Measurements from ENCODE around the gene LMTK2. TPM values are rescaled to one million over a fixed set of nuclear protein-coding genes. Genes with fewer than 3 reads are reported as not detected.

Gene LMTK2
- total RNA-seq, 1 experiment from 2014 or later: 17.8 TPM

DNA sequence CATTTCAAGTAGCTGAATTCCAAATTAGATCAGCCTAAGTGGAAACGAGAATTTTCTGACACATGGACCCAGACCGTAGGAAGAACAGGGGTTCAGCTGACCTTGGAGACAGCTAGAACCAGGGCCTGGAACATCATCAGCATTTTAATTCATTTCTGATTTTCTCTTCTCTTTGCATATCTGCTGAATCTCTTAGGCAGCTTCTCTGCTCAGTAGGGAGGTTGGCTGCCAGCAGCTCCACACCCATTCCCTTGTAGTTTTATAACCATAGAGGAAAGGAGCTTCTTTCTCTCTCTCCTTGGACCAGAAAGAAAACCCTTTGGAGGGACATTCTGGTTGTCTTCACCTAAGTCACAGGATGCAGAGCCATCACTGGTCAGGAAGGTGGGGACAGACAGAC is 36.0 kb downstream of the LMTK2 start:
- ATAC-seq (no peak), DNase-seq (ENCODE audit: low read depth, low spot score) (no peak)
- CTCF ChIA-PET: no interaction called here
- H3K4me2 ChIP-seq (ENCODE audit: low read length): no peak overlapping the region
- RAD21 ChIA-PET (ENCODE audit: low non-redundant PET in 1 of 2, low total read pairs in 2 of 2, uncharacterized antibody in 2 of 2, unreplicated experiment in 2 of 2): no interaction called here
- H3K27me3 ChIP-seq (ENCODE audit: insufficient read depth, low read length): no peaks in the 10 kb centered on the region
- H3K9ac ChIP-seq (ENCODE audit: low read length): no peak overlapping the region
- no peaks in the 10 kb centered on the region for H4K20me1 ChIP-seq (ENCODE audit: insufficient read depth)
- no peaks in the 10 kb centered on the region for H3K9me2 ChIP-seq (ENCODE audit: insufficient read depth)
- no peak overlapping the region for H2AFZ ChIP-seq (ENCODE audit: low read depth, low read length, poor library complexity, severe bottlenecking)
- no peaks in the 10 kb centered on the region for H3K79me2 ChIP-seq (ENCODE audit: insufficient read depth, low read length)
- TF ChIP-seq ELF1 (IDR thresholded peaks at IDR 0.05; ENCODE audit: borderline replicate concordance, low read depth): no peak
- no peak for TF ChIP-seq JUND (IDR thresholded peaks at IDR 0.05)
- TF ChIP-seq ZFX (IDR thresholded peaks at IDR 0.05): no peak
- no peak for TF ChIP-seq YY1 (IDR thresholded peaks at IDR 0.05; ENCODE audit: extremely low read depth, insufficient replicate concordance, low read depth, low read length)
- TF ChIP-seq, protein P1, sequence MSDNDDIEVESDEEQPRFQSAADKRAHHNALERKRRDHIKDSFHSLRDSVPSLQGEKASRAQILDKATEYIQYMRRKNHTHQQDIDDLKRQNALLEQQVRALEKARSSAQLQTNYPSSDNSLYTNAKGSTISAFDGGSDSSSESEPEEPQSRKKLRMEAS (IDR thresholded peaks at IDR 0.05): no peak
- TF ChIP-seq TCF7L2 (IDR thresholded peaks at IDR 0.05; ENCODE audit: borderline replicate concordance, extremely low read depth, insufficient read depth, insufficient read length): no peak
- BruUV-seq (replicated peaks): no TSS peak
- H3K4me1 ChIP-seq (ENCODE audit: control insufficient read depth in 1 of 2, insufficient read depth in 2 of 2, low read length in 2 of 2): no peaks in the 10 kb centered on the region
- no peak overlapping the region for H3K27ac ChIP-seq (ENCODE audit: low read depth, low read length)
- POLR2A ChIA-PET: no interaction called here
- H3K4me3 ChIP-seq (replicated peaks in 1 of 2; ENCODE audit: low read depth in 1 of 2, low read length in 2 of 2): no peak overlapping the region
- peaks cover 0 to 4% of the 10 kb centered on the region in 2 experiments; a peak in 1 of 4 replicates for H3K36me3 ChIP-seq (ENCODE audit: control insufficient read depth in 1 of 2, insufficient read depth in 2 of 2, low read length in 2 of 2)
- no peaks in the 10 kb centered on the region for H3K9me3 ChIP-seq (ENCODE audit: control insufficient read depth in 1 of 2, insufficient read depth in 1 of 2, low read depth in 1 of 2, low read length in 2 of 2)
- intact Hi-C loops (cut with micrococcal nuclease): no loop called here

DNA sequence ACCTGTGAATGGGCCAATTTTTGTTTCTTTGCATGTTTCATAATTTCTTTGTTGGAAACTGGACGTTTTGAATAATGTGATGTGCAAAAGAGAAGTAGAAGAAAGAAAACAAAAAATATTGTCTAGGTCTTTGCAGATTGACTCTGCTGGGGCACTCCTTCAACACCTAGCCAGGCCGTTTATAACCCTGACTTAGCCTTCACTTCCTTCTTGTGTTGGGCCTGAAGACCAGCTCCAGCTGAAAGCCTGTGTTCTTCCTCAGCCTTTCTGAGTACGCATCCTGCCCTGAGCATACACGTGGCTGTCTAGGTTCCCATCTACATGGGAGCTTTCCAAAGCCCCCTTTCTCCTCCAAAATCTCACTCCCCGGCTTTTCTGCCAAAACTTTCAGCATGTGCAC is 41.9 kb downstream of the LMTK2 start:
- RAD21 ChIA-PET (ENCODE audit: low non-redundant PET in 1 of 2, low total read pairs in 2 of 2, uncharacterized antibody in 2 of 2, unreplicated experiment in 2 of 2): no interaction called here
- H3K4me2 ChIP-seq (ENCODE audit: low read length): no peak overlapping the region
- no peak for ATAC-seq
- no peaks in the 10 kb centered on the region for H3K9me2 ChIP-seq (ENCODE audit: insufficient read depth)
- no peaks in the 10 kb centered on the region for H4K20me1 ChIP-seq (ENCODE audit: insufficient read depth)
- no TSS peak for BruUV-seq (replicated peaks)
- no peak for DNase-seq (ENCODE audit: low read depth, low spot score)
- no peaks in the 10 kb centered on the region for H3K9me3 ChIP-seq (ENCODE audit: control insufficient read depth in 1 of 2, insufficient read depth in 1 of 2, low read depth in 1 of 2, low read length in 2 of 2)
- H3K4me1 ChIP-seq (ENCODE audit: control insufficient read depth in 1 of 2, insufficient read depth in 2 of 2, low read length in 2 of 2): no peaks in the 10 kb centered on the region
- H3K79me2 ChIP-seq (ENCODE audit: insufficient read depth, low read length): no peaks in the 10 kb centered on the region
- POLR2A ChIA-PET: no interaction called here
- CTCF ChIA-PET: interaction anchor here (1.7 kb wide), 1 partner anchor 17 kb away, joined by 5 read pairs; no protein-coding TSS in a partner anchor
- H3K36me3 ChIP-seq (ENCODE audit: control insufficient read depth in 1 of 2, insufficient read depth in 2 of 2, low read length in 2 of 2): peaks cover 0 to 3% of the 10 kb centered on the region in 2 experiments; a peak in 1 of 4 replicates
- H3K4me3 ChIP-seq (replicated peaks in 1 of 2; ENCODE audit: low read depth in 1 of 2, low read length in 2 of 2): no peak overlapping the region
- no peak overlapping the region for H2AFZ ChIP-seq (ENCODE audit: low read depth, low read length, poor library complexity, severe bottlenecking)
- intact Hi-C loops (cut with micrococcal nuclease): no loop called here
- no peaks in the 10 kb centered on the region for H3K27me3 ChIP-seq (ENCODE audit: insufficient read depth, low read length)
- H3K9ac ChIP-seq (ENCODE audit: low read length): no peak overlapping the region
- H3K27ac ChIP-seq (ENCODE audit: low read depth, low read length): no peak overlapping the region
- TF ChIP-seq, protein P2, sequence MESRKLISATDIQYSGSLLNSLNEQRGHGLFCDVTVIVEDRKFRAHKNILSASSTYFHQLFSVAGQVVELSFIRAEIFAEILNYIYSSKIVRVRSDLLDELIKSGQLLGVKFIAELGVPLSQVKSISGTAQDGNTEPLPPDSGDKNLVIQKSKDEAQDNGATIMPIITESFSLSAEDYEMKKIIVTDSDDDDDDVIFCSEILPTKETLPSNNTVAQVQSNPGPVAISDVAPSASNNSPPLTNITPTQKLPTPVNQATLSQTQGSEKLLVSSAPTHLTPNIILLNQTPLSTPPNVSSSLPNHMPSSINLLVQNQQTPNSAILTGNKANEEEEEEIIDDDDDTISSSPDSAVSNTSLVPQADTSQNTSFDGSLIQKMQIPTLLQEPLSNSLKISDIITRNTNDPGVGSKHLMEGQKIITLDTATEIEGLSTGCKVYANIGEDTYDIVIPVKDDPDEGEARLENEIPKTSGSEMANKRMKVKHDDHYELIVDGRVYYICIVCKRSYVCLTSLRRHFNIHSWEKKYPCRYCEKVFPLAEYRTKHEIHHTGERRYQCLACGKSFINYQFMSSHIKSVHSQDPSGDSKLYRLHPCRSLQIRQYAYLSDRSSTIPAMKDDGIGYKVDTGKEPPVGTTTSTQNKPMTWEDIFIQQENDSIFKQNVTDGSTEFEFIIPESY (IDR thresholded peaks at IDR 0.05; ENCODE audit: extremely low read depth, insufficient replicate concordance, low read length): no peak
- TF ChIP-seq JUND (IDR thresholded peaks at IDR 0.05) (no peak), EZH2 (IDR thresholded peaks at IDR 0.05) (no peak), EZH2phosphoT487 (IDR thresholded peaks at IDR 0.05; ENCODE audit: borderline replicate concordance) (no peak), ZFX (IDR thresholded peaks at IDR 0.05) (no peak), EGR1 (IDR thresholded peaks at IDR 0.05; ENCODE audit: low read depth) (no peak), POLR2AphosphoS5 (IDR thresholded peaks at IDR 0.05; ENCODE audit: low read depth, low read length) (no peak), RAD21 (IDR thresholded peaks at IDR 0.05; ENCODE audit: low read depth) (no peak), TCF7L2 (IDR thresholded peaks at IDR 0.05; ENCODE audit: borderline replicate concordance, extremely low read depth, insufficient read depth, insufficient read length) (no peak), ELF1 (IDR thresholded peaks at IDR 0.05; ENCODE audit: borderline replicate concordance, low read depth) (no peak), SIN3A (IDR thresholded peaks at IDR 0.05; ENCODE audit: low read depth) (no peak), FOSL1 (IDR thresholded peaks at IDR 0.05; ENCODE audit: low read depth) (no peak), SRF (IDR thresholded peaks at IDR 0.05; ENCODE audit: low read depth) (no peak), SP1 (IDR thresholded peaks at IDR 0.05; ENCODE audit: low read depth) (no peak), YY1 (IDR thresholded peaks at IDR 0.05; ENCODE audit: extremely low read depth, insufficient replicate concordance, low read depth, low read length) (no peak)
- TF ChIP-seq, protein P3, sequence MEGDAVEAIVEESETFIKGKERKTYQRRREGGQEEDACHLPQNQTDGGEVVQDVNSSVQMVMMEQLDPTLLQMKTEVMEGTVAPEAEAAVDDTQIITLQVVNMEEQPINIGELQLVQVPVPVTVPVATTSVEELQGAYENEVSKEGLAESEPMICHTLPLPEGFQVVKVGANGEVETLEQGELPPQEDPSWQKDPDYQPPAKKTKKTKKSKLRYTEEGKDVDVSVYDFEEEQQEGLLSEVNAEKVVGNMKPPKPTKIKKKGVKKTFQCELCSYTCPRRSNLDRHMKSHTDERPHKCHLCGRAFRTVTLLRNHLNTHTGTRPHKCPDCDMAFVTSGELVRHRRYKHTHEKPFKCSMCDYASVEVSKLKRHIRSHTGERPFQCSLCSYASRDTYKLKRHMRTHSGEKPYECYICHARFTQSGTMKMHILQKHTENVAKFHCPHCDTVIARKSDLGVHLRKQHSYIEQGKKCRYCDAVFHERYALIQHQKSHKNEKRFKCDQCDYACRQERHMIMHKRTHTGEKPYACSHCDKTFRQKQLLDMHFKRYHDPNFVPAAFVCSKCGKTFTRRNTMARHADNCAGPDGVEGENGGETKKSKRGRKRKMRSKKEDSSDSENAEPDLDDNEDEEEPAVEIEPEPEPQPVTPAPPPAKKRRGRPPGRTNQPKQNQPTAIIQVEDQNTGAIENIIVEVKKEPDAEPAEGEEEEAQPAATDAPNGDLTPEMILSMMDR (IDR thresholded peaks at IDR 0.05 in 2 of 3, conservative IDR thresholded peaks at IDR 0.05 in 1 of 3; ENCODE audit: borderline replicate concordance in 1 of 3, insufficient read depth in 1 of 3, low read depth in 2 of 3, low read length in 2 of 3): no peak
- TF ChIP-seq, protein P1 (IDR thresholded peaks at IDR 0.05): no peak

Data from HCT116 (cell line).